ENCODE results near the gene A1BG. TPM values are rescaled to one million over a fixed set of nuclear protein-coding genes. Genes with fewer than 3 reads are reported as not detected.
"Not testable (repeated sequence)": the region's sequence is repeated elsewhere in the genome, so short reads cannot be mapped to it uniquely, and the experiment has no call there.

A1BG gene
- total RNA-seq, 2 experiments from 2014 or later, result 6.1 to 7.4 TPM

- no peak for DNase-seq
- H3K36me3 Mint-ChIP-seq (ENCODE audit: low read depth), result peaks cover 82% of the 10 kb centered on the region
- peaks cover 24% of the 10 kb centered on the region for H3K4me1 Mint-ChIP-seq (ENCODE audit: low read depth)
- CTCF ChIA-PET, result interaction anchor here (0.6 to 1.0 kb wide), 2 partner anchors 10 to 87 kb away, joined by 3 read pairs; no protein-coding TSS in a partner anchor
- peaks cover 4% of the 10 kb centered on the region for H3K9me3 Mint-ChIP-seq
- intact Hi-C loops (cut with micrococcal nuclease), result no loop called here
- no peak overlapping the region for H3K27ac Mint-ChIP-seq
- H3K4me3 Mint-ChIP-seq, result no peak overlapping the region
- H3K27me3 Mint-ChIP-seq (ENCODE audit: low read depth), result no peaks in the 10 kb centered on the region
These were observed 41.9 kb downstream of the A1BG start for GRCh38 chr19:58311345-58311865.

DNA sequence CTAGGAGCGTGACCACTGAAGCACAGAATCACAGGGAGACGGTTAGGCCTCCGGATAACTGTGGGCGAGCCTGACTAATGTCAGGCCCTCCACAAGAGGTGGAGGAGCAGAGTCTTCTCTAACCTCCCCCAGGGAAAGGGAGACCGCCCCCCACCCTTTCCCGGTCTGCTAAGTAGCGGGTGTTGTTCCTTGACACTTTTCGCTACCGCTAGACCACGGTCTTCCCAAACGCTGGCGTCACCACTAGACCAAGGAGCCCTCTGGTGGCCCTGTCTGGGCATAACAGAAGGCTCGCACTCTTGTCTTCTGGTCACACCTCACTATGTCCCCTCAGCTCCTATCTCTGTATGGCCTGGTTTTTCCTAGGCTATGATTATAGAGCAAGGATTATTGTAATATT lies 42.6 kb downstream of the A1BG start:
- peak; percentile 33 for DNase-seq
- H3K9me3 Mint-ChIP-seq; H3K27ac Mint-ChIP-seq; intact Hi-C loops (cut with micrococcal nuclease); H3K27me3 Mint-ChIP-seq (ENCODE audit: low read depth); H3K4me3 Mint-ChIP-seq: not testable (repeated sequence)
- CTCF ChIA-PET, result interaction anchor here (0.6 to 1.0 kb wide), 2 partner anchors 11 to 86 kb away, joined by 3 read pairs; no protein-coding TSS in a partner anchor
- H3K36me3 Mint-ChIP-seq (ENCODE audit: low read depth), result peaks cover 82% of the 10 kb centered on the region
- peaks cover 32% of the 10 kb centered on the region for H3K4me1 Mint-ChIP-seq (ENCODE audit: low read depth)

DNA sequence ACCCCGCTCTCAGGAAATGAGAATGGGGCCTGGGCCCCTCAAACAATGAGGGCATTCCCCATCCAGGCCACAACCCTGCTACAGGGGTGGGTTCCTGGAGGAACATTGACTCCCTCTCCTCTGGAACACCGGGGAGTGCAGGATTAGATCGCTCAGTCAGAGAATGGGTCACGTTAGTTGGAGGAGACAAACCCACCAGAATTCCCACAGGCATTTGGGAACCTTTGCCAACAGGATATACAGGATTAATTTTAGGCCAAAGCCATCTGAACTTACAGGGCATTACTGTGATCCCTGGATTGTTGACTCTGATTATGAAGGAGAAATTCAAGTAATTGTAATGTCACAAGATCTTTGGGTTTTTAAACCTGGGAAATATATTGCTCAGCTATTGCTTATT lies 45.6 kb downstream of the A1BG start:
- Mint-ChIP-seq H3K27me3 (ENCODE audit: low read depth) (no peaks in the 10 kb centered on the region), H3K27ac (no peak overlapping the region), H3K4me3 (no peak overlapping the region), H3K4me1 (ENCODE audit: low read depth) (peaks cover 46% of the 10 kb centered on the region), H3K36me3 (ENCODE audit: low read depth) (peaks cover 65% of the 10 kb centered on the region), H3K9me3 (peaks cover 6% of the 10 kb centered on the region)
- intact Hi-C loops (cut with micrococcal nuclease), result no loop called here
- no peak for DNase-seq
- CTCF ChIA-PET, result interaction anchor here (0.6 kb wide), 1 partner anchor 179 kb away, joined by 3 read pairs; no protein-coding TSS in a partner anchor

- CTCF ChIA-PET, result interaction anchor here (1.0 to 1.6 kb wide), 2 partner anchors 77 to 124 kb away, joined by 4 to 5 read pairs; partner anchors contain the start of gene ZNF544
- peaks cover 63% of the 10 kb centered on the region for H3K36me3 Mint-ChIP-seq (ENCODE audit: low read depth)
- no peaks in the 10 kb centered on the region for H3K27me3 Mint-ChIP-seq (ENCODE audit: low read depth)
- DNase-seq, result no peak
- peak overlapping the region; percentile 99 for H3K27ac Mint-ChIP-seq
- H3K4me1 Mint-ChIP-seq (ENCODE audit: low read depth), result peaks cover 46% of the 10 kb centered on the region
- intact Hi-C loops (cut with micrococcal nuclease), result loop anchor here (1.0 kb wide), 9 partner anchors 20 to 829 kb away; partner anchors contain the start of genes TRIM28, ZNF274, ZNF584 and ZNF772
- peak overlapping the region; percentile 100 for H3K4me3 Mint-ChIP-seq
- peaks cover 9% of the 10 kb centered on the region for H3K9me3 Mint-ChIP-seq
These were observed 47.4 kb downstream of the A1BG start for GRCh38 chr19:58305932-58306323.

DNA sequence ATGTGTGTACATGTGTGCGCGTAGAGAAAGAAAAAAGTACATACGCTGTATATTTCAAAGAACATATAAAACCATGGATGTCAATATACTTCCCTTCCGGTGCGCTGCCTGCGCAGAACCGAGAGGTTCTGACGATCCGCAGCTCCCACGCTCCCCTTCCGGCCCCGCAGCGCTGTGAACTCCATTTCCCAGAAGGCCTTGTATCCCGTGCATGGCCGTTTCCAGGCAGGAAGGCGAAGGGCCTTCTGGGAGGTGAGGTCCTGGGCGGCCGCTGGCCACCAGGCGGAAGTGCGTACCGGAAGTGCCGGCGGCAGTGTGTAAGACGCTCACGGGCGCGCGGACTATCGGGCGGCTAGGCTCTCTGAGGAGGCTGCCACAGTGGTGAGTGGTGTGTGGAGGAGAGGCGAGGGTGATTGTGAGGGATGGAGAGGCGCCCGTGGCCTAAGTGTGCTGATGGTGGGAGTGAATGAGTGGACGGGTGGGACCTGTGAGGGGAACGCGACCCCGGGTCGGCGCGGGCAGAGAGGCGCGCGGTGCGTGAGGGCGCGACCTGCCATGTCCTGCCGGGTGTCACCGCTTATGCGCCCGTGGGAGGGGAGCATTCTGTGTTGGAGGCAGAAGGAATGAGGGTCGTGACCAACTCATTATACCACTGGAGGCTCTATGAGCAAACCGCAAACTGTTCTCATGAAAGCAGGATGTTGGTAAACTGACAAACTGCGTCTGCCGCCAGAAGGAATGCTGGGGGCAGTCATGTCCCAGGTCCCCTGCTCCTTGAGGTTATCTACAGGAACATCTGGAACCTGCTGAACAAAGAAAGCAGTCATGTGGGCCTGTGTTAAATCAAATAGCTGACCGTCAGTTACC lies 48.0 kb downstream of the A1BG start, which contains the start of gene ERVK3-1:
Gene ERVK3-1 (plus strand): TSS at position 313 of the 867 bp plus-strand sequence. CDS start 6,792 bp downstream, outside the sequence.
- Mint-ChIP-seq H3K27me3 (ENCODE audit: low read depth) (no peaks in the 10 kb centered on the region), H3K36me3 (ENCODE audit: low read depth) (peaks cover 68% of the 10 kb centered on the region), H3K4me3 (peak within 1 kb of the TSS; percentile 100), H3K4me1 (ENCODE audit: low read depth) (peaks cover 46% of the 10 kb centered on the region), H3K27ac (peak within 1 kb of the TSS; percentile 99), H3K9me3 (peaks cover 13% of the 10 kb centered on the region)
- CTCF ChIA-PET, result interaction anchor here (1.6 kb wide), 1 partner anchor 76 kb away, joined by 5 read pairs; the partner anchor contains the start of gene ZNF544
- intact Hi-C loops (cut with micrococcal nuclease), result loop anchor here (1.0 kb wide), 9 partner anchors 21 to 828 kb away; partner anchors contain the start of genes TRIM28, ZNF274, ZNF584 and ZNF772
- DNase-seq, result peak; percentile 95

DNA sequence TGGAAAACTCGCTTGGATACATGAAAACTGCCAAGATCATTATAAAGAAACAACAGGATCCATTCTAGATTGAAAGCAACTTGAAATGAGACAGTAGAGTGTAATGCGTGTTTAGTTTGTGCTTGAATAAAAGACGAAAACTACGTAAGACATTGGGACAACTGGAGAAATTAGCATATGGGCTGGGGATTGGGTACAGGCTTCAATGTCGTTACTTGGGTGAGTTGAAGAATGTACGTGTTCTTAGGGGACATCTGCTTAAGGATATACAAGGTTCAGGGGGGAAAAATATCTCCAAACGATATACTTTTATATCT lies 48.6 kb downstream of the A1BG start:
- H3K9me3 Mint-ChIP-seq, result peaks cover 13% of the 10 kb centered on the region
- no peak for DNase-seq
- peaks cover 68% of the 10 kb centered on the region for H3K36me3 Mint-ChIP-seq (ENCODE audit: low read depth)
- peaks cover 46% of the 10 kb centered on the region for H3K4me1 Mint-ChIP-seq (ENCODE audit: low read depth)
- intact Hi-C loops (cut with micrococcal nuclease), result loop anchor here (1.0 kb wide), 9 partner anchors 22 to 827 kb away; partner anchors contain the start of genes TRIM28, ZNF274, ZNF584 and ZNF772
- peak overlapping the region; percentile 99 for H3K27ac Mint-ChIP-seq
- CTCF ChIA-PET, result no interaction called here
- no peaks in the 10 kb centered on the region for H3K27me3 Mint-ChIP-seq (ENCODE audit: low read depth)
- peak overlapping the region; percentile 100 for H3K4me3 Mint-ChIP-seq

DNA sequence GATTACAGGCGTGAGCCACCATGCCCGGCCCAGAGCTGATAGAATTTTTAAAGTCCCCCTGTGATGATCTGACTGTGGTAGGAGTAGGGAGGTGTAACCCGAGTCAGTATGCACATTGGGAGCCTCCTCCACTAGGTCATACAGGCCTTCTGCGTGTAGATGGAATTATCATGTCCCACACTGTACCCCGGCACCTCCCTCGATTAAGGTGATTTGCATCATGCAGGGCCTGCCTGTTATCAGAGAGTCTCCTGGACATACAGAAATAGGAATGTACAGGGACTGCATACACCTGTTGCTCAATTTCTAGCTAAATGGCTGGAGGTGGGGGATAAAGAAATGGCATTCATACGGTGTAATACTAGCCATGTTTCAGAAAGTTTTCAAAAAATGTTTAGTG lies 49.0 kb downstream of the A1BG start:
- Mint-ChIP-seq H3K36me3 (ENCODE audit: low read depth) (peaks cover 66% of the 10 kb centered on the region), H3K27ac (no peak overlapping the region)
- CTCF ChIA-PET, result no interaction called here

GRCh38 chr19:58300620-58301019 lies 52.7 kb downstream of the A1BG start:
- H3K4me1 Mint-ChIP-seq (ENCODE audit: low read depth), result peaks cover 14% of the 10 kb centered on the region
- H3K4me3 Mint-ChIP-seq, result no peak overlapping the region
- peaks cover 66% of the 10 kb centered on the region for H3K36me3 Mint-ChIP-seq (ENCODE audit: low read depth)
- H3K27me3 Mint-ChIP-seq (ENCODE audit: low read depth), result no peaks in the 10 kb centered on the region
- DNase-seq, result no peak
- CTCF ChIA-PET, result interaction anchor here (1.1 kb wide), 1 partner anchor 13 kb away, joined by 3 read pairs; no protein-coding TSS in a partner anchor
- H3K9me3 Mint-ChIP-seq, result peaks cover 21% of the 10 kb centered on the region
- intact Hi-C loops (cut with micrococcal nuclease), result no loop called here
- H3K27ac Mint-ChIP-seq, result no peak overlapping the region

More for the DNA sequence above, 49.0 kb downstream of the A1BG start:
- intact Hi-C loops (cut with micrococcal nuclease), result no loop called here
- no peak for DNase-seq
- peaks cover 46% of the 10 kb centered on the region for H3K4me1 Mint-ChIP-seq (ENCODE audit: low read depth)
- no peaks in the 10 kb centered on the region for H3K27me3 Mint-ChIP-seq (ENCODE audit: low read depth)
- peak overlapping the region; percentile 100 for H3K4me3 Mint-ChIP-seq
- peaks cover 13% of the 10 kb centered on the region for H3K9me3 Mint-ChIP-seq

DNA sequence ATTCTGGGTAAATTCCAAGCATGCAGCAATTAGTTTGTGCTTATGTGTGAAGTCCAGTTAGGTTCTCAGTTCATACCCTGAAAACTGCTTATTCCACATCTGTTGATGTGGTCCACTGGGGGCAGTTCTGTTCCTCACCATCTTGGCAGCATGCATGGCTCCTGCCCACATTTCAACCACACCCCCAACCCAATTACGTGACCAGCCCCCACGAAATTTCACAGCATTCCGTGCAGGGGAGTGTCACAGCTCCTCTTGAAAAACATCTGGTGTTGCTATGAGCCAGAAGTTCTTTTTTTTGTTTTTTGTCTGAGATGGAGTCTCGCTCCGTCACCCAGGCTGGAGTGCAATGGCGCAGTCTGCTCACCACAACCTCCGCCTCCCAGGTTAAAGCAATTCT lies 57.2 kb downstream of the A1BG start:
- intact Hi-C loops (cut with micrococcal nuclease), result no loop called here
- no peak overlapping the region for H3K4me3 Mint-ChIP-seq
- H3K4me1 Mint-ChIP-seq (ENCODE audit: low read depth), result no peaks in the 10 kb centered on the region
- no peak overlapping the region for H3K27ac Mint-ChIP-seq
- CTCF ChIA-PET, result interaction anchor here (1.1 kb wide), 1 partner anchor 19 kb away, joined by 5 read pairs; no protein-coding TSS in a partner anchor
- peaks cover 92% of the 10 kb centered on the region for H3K36me3 Mint-ChIP-seq (ENCODE audit: low read depth)
- no peaks in the 10 kb centered on the region for H3K27me3 Mint-ChIP-seq (ENCODE audit: low read depth)
- no peak for DNase-seq
- H3K9me3 Mint-ChIP-seq, result peaks cover 55% of the 10 kb centered on the region

Small RNAs within 50 kb of the gene (microRNA-seq; reads per million reads assigned to microRNA genes)
- gene MIR4754 (ENCODE audit: borderline microRNAs expressed, borderline replicate concordance) (3.8 reads per million), gene MIR6806 (ENCODE audit: borderline microRNAs expressed, borderline replicate concordance) (not detected)

Other genes starting within 250 kb of the A1BG start
- 1 to 10 TPM; 4.3 to 4.8 TPM for gene ZNF329, start 202.7 kb downstream of the A1BG start, total RNA-seq
- gene ZNF274, start 170.4 kb downstream of the A1BG start, total RNA-seq, result 10 to 100 TPM; 14.6 to 16.9 TPM
- gene ZNF544, start 124.6 kb downstream of the A1BG start, total RNA-seq, result 10 to 100 TPM; 32.4 to 35.4 TPM
- 1 to 10 TPM; 3.2 to 3.6 TPM for gene ZNF8, start 74.5 kb downstream of the A1BG start, total RNA-seq
- gene ERVK3-1, start 48.1 kb downstream of the A1BG start, total RNA-seq, result 10 to 100 TPM; 24.5 to 27.7 TPM
- gene ZSCAN22, start 26.5 kb downstream of the A1BG start, total RNA-seq, result 1 to 10 TPM; 1.2 to 1.3 TPM
- under 1 TPM; 0.40 to 0.41 TPM for gene ZNF497, start 9.3 kb upstream of the A1BG start, total RNA-seq
- gene ZNF837, start 27.5 kb upstream of the A1BG start, total RNA-seq, result 1 to 10 TPM; 1.7 to 1.9 TPM
- gene RPS5, start 33.8 kb upstream of the A1BG start, total RNA-seq, result 1,000 to 10,000 TPM; 1,806 to 1,853 TPM
- gene RNF225, start 42.2 kb upstream of the A1BG start, total RNA-seq, result under 1 TPM in 1 of 2 experiments, not detected in 1; 0.32 TPM
- gene ZNF584, start 55.2 kb upstream of the A1BG start, total RNA-seq, result 1 to 10 TPM; 3.4 to 4.8 TPM
- 1 to 10 TPM; 2.8 to 2.9 TPM for gene ZNF132, start 86.7 kb upstream of the A1BG start, total RNA-seq
- gene ZNF324B, start 98.1 kb upstream of the A1BG start, total RNA-seq, result 1 to 10 TPM; 5.8 to 6.2 TPM
- gene ZNF324, start 113.6 kb upstream of the A1BG start, total RNA-seq, result 1 to 10 TPM; 2.4 to 3.0 TPM
- gene ZNF446, start 122.9 kb upstream of the A1BG start, total RNA-seq, result 1 to 10 TPM; 2.6 to 2.9 TPM
- 10 to 100 TPM; 13.8 to 14.4 TPM for gene SLC27A5, start 158.5 kb upstream of the A1BG start, total RNA-seq
- 1 to 10 TPM; 5.5 to 6.0 TPM for gene ZBTB45, start 166.3 kb upstream of the A1BG start, total RNA-seq
- 100 to 1,000 TPM; 475 to 483 TPM for gene TRIM28, start 190.6 kb upstream of the A1BG start, total RNA-seq
- 100 to 1,000 TPM; 109 to 111 TPM for gene CHMP2A, start 201.6 kb upstream of the A1BG start, total RNA-seq
- gene UBE2M, start 205.1 kb upstream of the A1BG start, total RNA-seq, result 10 to 100 TPM; 91.4 to 93.6 TPM
- gene MZF1, start 219.8 kb upstream of the A1BG start, total RNA-seq, result 10 to 100 TPM; 13.3 to 13.4 TPM